Spleen (tissue), 11 donors: Measurements from ENCODE around the gene KITLG. TPM values are rescaled to one million over a fixed set of nuclear protein-coding genes. Genes with fewer than 3 reads are reported as not detected.

ENCODE experiments used
- DNase-seq: peaks from one replicate; pipeline ENCODE4 v3.0.0-alpha.2; 2020
- H3K27ac ChIP-seq, 8 donors: fragments of 200-600 bp; sonication (generic) in 7 of 8; 1 replicate in 4 of 8; 2 replicates in 4 of 8; pipeline versions ENCODE4 v1.5.0 to v1.8.0; 2016 to 2021; ENCODE audit warnings: inconsistent platforms in 4 of 8, mild to moderate bottlenecking in 4 of 8, moderate library complexity in 1 of 8
- H3K27me3 ChIP-seq, 7 donors: fragments of 200-600 bp; sonication (generic) in 6 of 7; replicated peaks in 1 of 7; 1 replicate in 4 of 7; 2 replicates in 3 of 7; pipeline versions ENCODE4 v1.5.0 to v1.8.0; 2016 to 2021; ENCODE audit warnings: inconsistent platforms in 3 of 7, mild to moderate bottlenecking in 1 of 7
- H3K36me3 ChIP-seq, 6 donors: fragments of 200-600 bp; sonication (generic) in 5 of 6; 1 replicate in 4 of 6; 2 replicates in 2 of 6; pipeline versions ENCODE4 v1.5.0 to v1.8.0; 2016 to 2021; ENCODE audit warnings: inconsistent platforms in 2 of 6
- H3K4me1 ChIP-seq, 6 donors: fragments of 200-600 bp; sonication (generic) in 5 of 6; 1 replicate in 3 of 6; 2 replicates in 3 of 6; pipeline versions ENCODE4 v1.5.0 to v1.8.0; 2016 to 2021; ENCODE audit warnings: inconsistent platforms in 3 of 6
- H3K4me3 ChIP-seq, 8 donors: fragments of 200-600 bp; sonication (generic) in 7 of 8; 1 replicate in 4 of 8; 2 replicates in 4 of 8; pipeline versions ENCODE4 v1.5.0 to v1.8.0; 2016 to 2021; ENCODE audit warnings: inconsistent platforms in 4 of 8, mild to moderate bottlenecking in 4 of 8, moderate library complexity in 2 of 8
- H3K9me3 ChIP-seq, 8 donors: fragments of 200-600 bp; sonication (generic) in 7 of 8; 1 replicate in 4 of 8; 2 replicates in 4 of 8; pipeline versions ENCODE4 v1.5.0 to v1.8.0; 2016 to 2021; ENCODE audit warnings: inconsistent platforms in 4 of 8
- CTCF ChIP-seq, 11 experiments: fragments of 200-600 bp in 7 of 11; fragments of 450-650 bp in 4 of 11; sonication (generic) in 4 of 11; IDR thresholded peaks in 8 of 11; conservative IDR thresholded peaks in 3 of 11; 1 replicate in 7 of 11; 2 replicates in 4 of 11; pipeline versions ENCODE4 v1.4.0 to v1.8.0; 2016 to 2021; ENCODE audit warnings: antibody characterized with exemption in 11 of 11, inconsistent platforms in 4 of 11, mild to moderate bottlenecking in 1 of 11
- POLR2A ChIP-seq, 3 donors: fragments of 450-650 bp; IDR thresholded peaks; one replicate each; pipeline ENCODE4 v1.5.1; 2017; ENCODE audit warnings: antibody characterized with exemption in 3 of 3, mild to moderate bottlenecking in 1 of 3
- POLR2AphosphoS5 ChIP-seq, 3 donors: sonication (generic); formaldehyde crosslinking; IDR thresholded peaks; one replicate each; pipeline ENCODE4 v1.5.1; 2017; ENCODE audit warnings: antibody characterized with exemption in 3 of 3
- WGBS, 5 donors: extraction: QIAGEN DNeasy Blood & Tissue Kit in 3 of 5; methylation state at CpG; one replicate each; pipeline versions ENCODE4 v1.1.5 to v1.1.7; 2013 to 2018; 5-methylcytosine and 5-hydroxymethylcytosine counted together
- intact Hi-C: fragments of 100-400 bp; cut with DNase I; formaldehyde crosslinking; loops from one replicate; pipeline ENCODE4 v1.15.0; 2023; ENCODE audit warnings: low total_unique reads
- polyA plus RNA-seq, 3 donors: library from polyadenylated mRNA; stranded (reverse); fragments of 200-250 nt; gene quantifications; one replicate each; pipeline ENCODE4 v1.2.1, GENCODE V29; 2013
- total RNA-seq, 7 donors: library from RNA; depleted of rRNA in 3 of 7; stranded (reverse); fragments of >200 nt in 3 of 7; fragmentation: NEBNext Ultra II Directional in 4 of 7; extraction: Animal tissue kit (Norgen Biotek cat#: 25700) in 4 of 7; gene quantifications; one replicate each; pipeline versions ENCODE4 v1.1.0 to v1.2.1, GENCODE V29; 2016 to 2021
- donor health status: healthy with polysubstance abuse.
- donor health status: DM: no; HTN: no; CAD: no; lungs with moderate emphysema.
- donor health status: DM: no; HTN: no; CAD: no.
- donor health status: Bipolar disorder and iron deficiency.
- donor health status: healthy.
- donor health status: DM: no; HTN: no; CAD: no.
- donor health status: DM: yes; HTN: yes; CAD: no.

Gene KITLG
- total and polyA plus RNA-seq, 10 donors, result 0.74 to 8.2 (median 3.8) TPM

- intact Hi-C loops, result no loop called here
- H3K4me3 ChIP-seq, result no peak overlapping the region
- WGBS, 5 donors, result 91 to 100% (median 100%) methylated on average over 1 of the region's 1 CpG
- no peak overlapping the region for H3K27ac ChIP-seq
- no peaks in the 10 kb centered on the region for H3K27me3 ChIP-seq
- no peaks in the 10 kb centered on the region for H3K9me3 ChIP-seq
- H3K36me3 ChIP-seq, result no peaks in the 10 kb centered on the region
- TF ChIP-seq POLR2AphosphoS5 (IDR thresholded peaks at IDR 0.05) (no peak), CTCF (IDR thresholded peaks at IDR 0.05 in 8 of 11, conservative IDR thresholded peaks at IDR 0.05 in 3 of 11) (no peak), POLR2A (IDR thresholded peaks at IDR 0.05) (no peak)
- no peaks in the 10 kb centered on the region for H3K4me1 ChIP-seq
- DNase-seq, result no peak
Observed at GRCh38 chr12:88495031-88495430, 85.2 kb downstream of the KITLG start.

DNA sequence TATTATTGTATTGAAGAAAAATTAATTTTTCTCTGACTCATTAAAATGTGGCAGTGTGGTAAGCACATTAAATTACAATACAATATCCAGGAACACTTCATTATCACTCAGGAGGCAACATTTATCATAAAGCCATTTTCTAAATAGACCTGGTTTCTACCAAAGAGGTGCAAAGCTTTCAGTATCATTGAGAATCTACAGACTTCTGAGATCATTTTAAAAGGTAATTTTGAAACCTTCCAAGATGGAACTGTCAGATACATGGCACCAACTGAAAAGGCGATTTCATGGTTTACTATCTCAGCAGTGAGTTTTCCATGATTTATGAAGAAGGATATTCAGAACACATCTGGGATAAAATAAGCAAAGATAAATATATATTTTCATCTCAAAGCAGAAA is 85.8 kb downstream of the KITLG start:
- Histone ChIP-seq H3K4me1 (no peaks in the 10 kb centered on the region), H3K4me3 (no peak overlapping the region), H3K27me3 (no peaks in the 10 kb centered on the region), H3K27ac (no peak overlapping the region), H3K36me3 (no peaks in the 10 kb centered on the region), H3K9me3 (no peaks in the 10 kb centered on the region)
- intact Hi-C loops, result no loop called here
- WGBS, 5 donors, result 85 to 96% (median 90%) methylated on average over 1 of the region's 1 CpG
- TF ChIP-seq POLR2A (IDR thresholded peaks at IDR 0.05) (no peak), POLR2AphosphoS5 (IDR thresholded peaks at IDR 0.05) (no peak), CTCF (IDR thresholded peaks at IDR 0.05 in 8 of 11, conservative IDR thresholded peaks at IDR 0.05 in 3 of 11) (no peak)
- DNase-seq, result no peak

DNA sequence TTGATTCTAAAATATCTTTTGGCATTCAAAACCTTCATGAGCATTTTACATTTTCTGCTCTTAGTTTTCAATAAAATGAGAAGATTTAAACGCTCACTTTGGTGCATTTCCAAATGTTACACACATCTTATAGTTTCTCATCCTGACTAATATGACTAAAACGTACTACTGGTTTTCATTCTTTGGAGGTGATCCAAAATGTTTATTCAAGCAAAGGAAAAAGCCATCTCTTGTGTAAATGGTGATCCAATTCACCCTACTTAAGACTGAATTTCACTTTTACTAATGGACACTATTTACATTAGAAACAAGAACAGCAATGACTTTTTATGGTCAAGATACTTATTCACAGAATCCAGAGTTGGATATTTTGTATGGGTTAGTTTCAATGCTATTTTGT is 86.6 kb downstream of the KITLG start:
- TF ChIP-seq POLR2A (IDR thresholded peaks at IDR 0.05), result no peak
- no peak for TF ChIP-seq POLR2AphosphoS5 (IDR thresholded peaks at IDR 0.05)
- TF ChIP-seq CTCF (IDR thresholded peaks at IDR 0.05 in 8 of 11, conservative IDR thresholded peaks at IDR 0.05 in 3 of 11), result no peak
- Histone ChIP-seq H3K4me1 (no peaks in the 10 kb centered on the region), H3K36me3 (no peaks in the 10 kb centered on the region), H3K4me3 (no peak overlapping the region), H3K9me3 (no peaks in the 10 kb centered on the region), H3K27ac (no peak overlapping the region), H3K27me3 (no peaks in the 10 kb centered on the region)
- no peak for DNase-seq
- WGBS, 5 donors, result 64 to 82% (median 76%) methylated on average over 2 of the region's 2 CpGs
- intact Hi-C loops, result no loop called here

DNA sequence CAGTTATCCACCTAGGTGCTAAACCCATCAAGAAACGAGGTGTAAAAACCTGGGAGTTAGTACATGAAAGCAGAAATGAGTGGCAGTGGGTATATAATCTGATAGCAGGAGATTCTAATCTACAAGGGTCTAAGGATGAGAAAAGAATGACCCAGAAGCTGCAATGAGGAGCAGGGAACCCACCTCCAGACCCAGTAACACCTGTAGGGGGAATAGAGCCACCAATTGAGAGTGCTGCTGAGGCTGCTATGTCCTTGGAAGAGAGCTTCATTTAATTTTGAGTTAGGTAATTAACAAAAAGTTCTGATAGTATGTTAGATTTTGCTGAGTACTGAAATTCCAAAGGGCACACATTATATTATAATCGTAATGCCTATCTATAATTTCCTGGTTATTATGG is 89.8 kb downstream of the KITLG start:
- H3K27me3 ChIP-seq, result no peaks in the 10 kb centered on the region
- WGBS, 5 donors, result 76 to 84% (median 81%) methylated on average over 2 of the region's 2 CpGs
- no peaks in the 10 kb centered on the region for H3K4me1 ChIP-seq
- DNase-seq, result no peak
- no peak overlapping the region for H3K4me3 ChIP-seq
- no peaks in the 10 kb centered on the region for H3K9me3 ChIP-seq
- no peak overlapping the region for H3K27ac ChIP-seq
- intact Hi-C loops, result no loop called here
- H3K36me3 ChIP-seq, result no peaks in the 10 kb centered on the region
- TF ChIP-seq POLR2A (IDR thresholded peaks at IDR 0.05) (no peak), CTCF (IDR thresholded peaks at IDR 0.05 in 8 of 11, conservative IDR thresholded peaks at IDR 0.05 in 3 of 11) (no peak), POLR2AphosphoS5 (IDR thresholded peaks at IDR 0.05) (no peak)
